NCI-H2029 (cell line): ENCODE results near the gene PARP9.
"Not testable (repeated sequence)": the region's sequence is repeated elsewhere in the genome, so short reads cannot be mapped to it uniquely, and the experiment has no call there.

ENCODE experiments used
- DNase-seq: peaks from one replicate; lab custom pipeline; 2025; lab: John Stamatoyannopoulos, UW

PARP9 gene

DNA sequence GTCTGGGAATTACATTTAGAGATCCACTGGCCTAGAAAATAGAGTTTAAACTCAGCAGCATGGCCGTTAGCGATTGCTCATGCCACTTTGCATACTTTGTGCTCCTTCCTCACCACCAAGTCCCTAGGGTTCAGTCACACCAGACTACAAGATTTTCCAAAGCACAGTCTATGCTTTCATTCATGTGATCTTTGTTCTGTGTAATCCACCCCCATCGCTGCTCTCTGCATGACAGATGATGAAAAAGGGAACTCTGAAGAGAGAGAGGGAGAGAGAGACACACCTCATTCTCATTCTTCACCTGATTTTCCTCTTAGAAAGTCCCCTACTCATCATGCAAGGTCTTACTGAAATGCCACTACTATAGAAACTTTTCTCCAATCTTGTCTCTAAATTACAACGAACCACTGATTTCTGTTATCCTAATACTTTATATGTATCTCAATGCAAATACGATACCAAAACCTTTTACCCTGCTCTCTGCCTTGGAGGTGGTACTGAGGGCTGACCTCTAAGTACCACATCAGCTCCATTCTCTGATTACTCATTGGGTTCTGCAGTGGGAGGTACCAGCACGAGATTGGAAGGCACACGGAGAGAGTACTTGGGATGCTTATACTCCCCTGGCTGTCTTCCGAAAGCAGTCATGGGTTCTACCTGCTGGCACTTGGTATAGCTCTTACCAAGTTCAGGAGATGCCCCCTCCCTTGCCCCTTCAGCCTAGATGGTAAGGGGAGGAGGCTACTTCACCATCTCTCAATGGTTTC is 12.3 kb upstream of the PARP9 start:
- DNase-seq, result no peak

DNA sequence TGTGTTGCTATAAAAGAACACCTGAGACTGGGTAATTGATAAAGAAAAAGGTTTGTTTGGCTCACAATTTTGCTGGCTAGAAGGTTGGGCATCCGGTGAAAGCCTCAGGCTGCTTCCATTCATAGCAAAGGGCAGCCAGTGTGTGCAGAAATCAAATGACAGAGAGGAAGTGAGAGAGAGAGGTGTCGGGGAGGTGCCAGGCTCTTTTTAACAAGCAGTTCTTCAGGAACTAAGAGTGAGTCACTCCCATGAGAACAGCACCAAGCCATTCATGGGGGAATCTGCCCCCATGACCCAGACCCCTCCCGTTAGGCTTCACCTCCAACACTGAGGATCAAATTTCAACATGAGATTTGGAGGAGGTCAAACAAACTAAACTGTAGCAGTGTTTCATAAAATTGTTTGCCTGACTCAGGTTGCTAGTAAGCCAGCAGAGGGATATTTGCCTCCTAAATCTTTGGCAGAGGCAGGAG is 8.9 kb upstream of the PARP9 start:
- DNase-seq, result peak; percentile 31

DNA sequence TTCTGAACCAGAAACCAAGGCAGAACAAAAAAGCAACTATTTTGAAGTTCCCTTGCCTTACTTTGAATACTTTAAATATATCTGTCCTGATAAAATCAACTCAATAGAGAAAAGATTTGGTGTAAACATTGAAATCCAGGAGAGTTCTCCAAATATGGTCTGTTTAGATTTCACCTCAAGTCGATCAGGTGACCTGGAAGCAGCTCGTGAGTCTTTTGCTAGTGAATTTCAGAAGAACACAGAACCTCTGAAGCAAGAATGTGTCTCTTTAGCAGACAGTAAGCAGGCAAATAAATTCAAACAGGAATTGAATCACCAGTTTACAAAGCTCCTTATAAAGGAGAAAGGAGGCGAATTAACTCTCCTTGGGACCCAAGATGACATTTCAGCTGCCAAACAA is 4.7 kb upstream of the PARP9 start:
- no peak for DNase-seq

DNA sequence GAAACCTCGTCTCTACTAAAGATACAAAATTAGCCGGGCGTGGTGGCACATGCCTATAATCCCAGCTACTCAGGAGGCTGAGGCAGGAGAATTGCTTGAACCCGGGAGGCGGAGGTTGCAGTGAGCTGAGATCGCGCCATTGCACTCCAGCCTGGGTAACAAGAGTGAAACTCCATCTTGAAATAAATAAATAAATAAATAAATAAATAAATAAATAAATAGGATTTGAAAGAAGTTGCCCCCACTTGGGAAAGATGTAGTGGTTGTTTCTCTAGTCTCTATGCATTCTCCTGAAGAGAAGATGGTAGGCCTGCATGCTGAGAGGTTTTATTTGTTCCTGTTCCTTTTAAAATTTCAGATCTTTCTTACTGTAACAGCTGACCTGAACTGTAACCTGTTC is 4.0 kb upstream of the PARP9 start:
- DNase-seq, result not testable (repeated sequence)

DNA sequence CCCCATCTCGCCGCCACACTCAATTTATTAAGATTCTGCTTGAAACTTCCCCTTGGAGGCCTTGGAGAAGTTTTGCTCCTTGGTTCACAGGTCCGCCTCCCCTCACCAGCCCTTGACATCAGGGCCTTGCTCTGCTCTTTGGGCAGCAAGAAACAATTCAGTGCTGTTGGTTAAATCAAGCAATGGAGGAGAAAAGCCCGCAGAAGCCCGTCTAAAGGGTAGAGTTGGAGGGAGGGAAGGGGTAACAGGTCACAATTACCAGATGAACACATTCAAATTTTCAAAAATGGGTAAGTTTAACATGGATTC is 429 bp downstream of the PARP9 start:
- DNase-seq, result no peak

DNA sequence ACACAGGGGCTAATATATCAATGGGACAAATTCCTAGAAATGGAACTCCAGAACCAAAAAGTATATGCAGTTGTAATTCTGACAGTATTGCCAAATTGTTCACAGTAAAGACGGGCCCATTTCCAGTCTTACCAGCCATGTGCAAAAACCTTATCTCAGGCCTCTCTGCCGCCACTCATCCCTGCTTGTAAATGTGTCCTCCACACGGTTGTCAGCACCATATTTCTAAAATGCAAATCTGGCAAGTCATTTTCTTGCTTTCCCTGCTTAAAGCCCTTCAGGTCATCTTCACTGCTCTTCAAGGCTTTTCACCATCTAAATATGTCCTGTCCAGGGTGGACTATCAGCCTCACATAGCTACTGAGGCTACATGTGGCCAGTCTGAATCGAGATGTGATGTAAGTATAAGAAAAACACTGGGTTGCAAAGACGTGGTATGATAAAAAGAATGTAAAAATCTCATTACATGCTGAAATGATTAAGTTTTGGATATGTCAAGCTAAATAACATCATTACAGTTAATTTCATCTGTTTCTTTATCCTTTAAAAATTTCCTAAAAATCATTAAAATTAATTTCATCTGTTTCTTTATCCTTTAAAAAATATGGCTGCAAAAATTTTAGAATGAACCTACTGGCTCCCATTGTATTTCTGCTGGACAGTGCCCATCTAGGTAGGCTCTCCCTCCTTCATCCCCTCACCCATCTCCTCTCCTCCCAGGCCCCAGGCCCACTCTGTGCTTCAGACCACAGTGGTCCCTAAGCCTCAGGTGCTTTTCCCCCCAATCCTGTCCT is 980 bp downstream of the PARP9 start:
- DNase-seq, result no peak

DNA sequence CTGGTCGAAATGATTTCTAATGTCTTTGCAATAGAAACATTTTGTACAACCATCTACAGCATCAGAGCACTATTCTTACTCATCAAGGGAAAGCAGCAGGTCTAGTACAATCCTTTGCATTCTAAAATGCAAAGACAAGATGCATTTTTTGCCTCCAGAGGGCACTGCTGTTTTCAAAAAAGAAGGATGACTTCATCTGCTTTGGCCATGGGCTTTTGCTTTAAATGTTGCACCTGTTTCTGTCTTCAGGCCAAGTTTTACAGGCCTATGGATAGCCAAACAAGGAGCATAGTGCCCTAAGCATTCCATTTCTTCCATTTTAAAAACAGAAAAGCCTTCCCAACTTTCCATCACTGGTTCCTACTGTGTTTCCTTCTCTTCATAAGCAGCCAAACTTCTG is 3.4 kb downstream of the PARP9 start:
- DNase-seq, result peak; percentile 67

DNA sequence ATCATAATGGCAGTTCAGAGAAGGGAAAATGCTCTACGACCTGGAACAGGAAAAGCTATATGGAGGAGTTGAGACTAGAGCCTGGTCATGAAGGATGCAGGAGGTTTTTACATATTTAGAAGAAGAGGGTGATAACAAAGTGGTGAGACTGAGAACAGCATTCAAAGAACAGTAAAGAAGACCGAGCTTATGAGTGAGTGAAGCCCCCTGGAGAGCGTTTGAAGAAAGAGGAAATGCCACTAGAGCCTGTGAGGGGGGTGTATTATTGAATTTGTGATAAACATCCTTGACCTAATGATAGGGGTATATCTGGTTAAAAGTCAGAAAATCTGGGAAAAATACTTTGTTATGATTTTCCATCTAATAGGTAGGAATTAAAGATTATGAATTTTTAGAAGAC is 4.2 kb downstream of the PARP9 start:
- no peak for DNase-seq

DNA sequence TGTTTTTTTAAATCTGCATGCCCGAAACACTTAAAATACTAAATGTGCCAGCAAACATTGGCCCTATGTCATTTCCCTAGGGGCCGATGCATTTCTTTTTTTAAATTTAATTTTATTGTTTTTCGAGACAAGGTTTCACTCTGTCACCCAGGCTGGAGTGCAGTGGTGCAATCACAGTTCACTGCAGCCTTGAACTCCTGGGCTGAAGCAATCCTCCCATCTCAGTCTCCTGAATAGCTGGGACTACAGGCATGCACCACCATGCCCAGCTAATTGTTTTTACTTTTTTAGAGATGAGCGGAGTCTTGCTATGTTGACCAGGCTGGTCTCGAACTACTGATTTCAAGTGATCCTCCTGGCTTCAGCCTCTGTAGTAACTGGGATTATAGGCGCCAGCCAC is 5.5 kb downstream of the PARP9 start:
- DNase-seq, result no peak

DNA sequence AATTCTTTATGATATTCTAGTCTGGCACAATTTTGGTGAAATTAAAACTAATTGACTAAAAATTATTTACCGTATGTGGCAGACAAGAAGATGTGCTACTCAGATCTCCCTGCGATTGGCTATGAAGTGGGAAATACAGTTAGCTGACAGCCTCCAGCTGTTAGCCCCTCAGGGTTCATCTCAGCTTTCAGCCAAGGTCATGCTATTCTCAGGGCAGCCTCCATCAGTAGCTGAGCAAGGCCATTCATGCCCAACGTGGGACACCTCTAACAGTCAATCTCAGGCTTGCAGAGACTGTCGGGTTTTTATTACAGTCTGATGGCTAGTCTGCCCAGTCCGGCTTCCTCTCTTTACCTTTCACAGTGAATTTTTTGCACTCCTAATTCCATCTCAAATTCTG is 6.7 kb downstream of the PARP9 start:
- no peak for DNase-seq

DNA sequence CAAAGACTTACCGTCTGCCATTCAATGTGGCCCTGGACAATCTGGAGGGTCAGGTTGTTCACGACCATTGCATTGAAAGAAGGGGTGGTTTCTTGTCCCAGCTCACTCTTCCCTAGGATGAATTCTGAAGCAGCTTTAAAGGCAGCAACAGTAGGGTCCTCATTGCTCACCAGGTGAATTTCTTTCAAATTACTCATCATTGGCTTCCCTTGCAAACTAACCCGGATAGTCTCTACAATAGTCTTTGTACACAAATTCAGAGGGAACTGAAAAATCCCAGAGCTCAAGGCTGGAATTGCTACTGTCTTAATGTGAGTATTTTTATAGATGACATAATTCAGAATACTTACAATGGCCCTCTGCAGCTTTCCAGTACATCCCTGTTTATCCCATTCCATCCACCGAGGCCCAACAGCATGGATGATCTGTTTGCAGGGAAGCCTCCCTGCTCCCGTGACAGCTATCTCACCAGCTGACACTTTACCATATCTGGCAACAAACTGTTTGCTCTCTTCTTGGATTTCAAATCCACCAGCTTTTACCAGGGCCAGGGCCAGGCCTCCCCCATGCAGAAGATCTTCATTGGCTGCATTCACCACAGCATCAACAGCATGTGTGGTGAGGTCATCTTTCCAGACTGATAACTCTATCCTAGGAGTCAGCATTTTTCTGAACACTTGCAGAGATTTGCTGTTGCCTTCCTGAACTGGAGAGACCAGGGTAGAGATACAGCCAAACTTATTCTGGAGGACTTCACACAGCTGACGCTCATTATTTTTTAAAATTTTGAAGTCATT is 8.6 kb downstream of the PARP9 start:
- DNase-seq, result no peak

DNA sequence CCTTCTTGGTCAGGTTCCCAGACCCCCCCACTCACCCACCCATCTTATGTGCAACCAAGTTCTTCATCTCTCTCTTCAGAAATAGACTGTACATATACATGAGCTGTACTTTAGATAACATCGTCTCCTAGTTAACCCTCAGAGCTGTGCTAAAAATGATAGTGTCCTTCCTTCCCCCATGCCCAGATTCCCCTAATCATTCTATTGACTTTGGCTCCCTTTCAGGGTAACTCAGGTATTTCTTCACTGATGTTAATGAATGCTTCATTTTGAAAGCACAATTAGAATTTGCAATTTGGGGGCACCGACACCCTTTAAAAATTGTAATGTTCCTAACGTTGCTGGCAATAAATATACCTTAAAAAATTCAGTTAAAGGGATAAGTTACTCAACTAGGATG is 10.9 kb downstream of the PARP9 start:
- DNase-seq, result no peak

DNA sequence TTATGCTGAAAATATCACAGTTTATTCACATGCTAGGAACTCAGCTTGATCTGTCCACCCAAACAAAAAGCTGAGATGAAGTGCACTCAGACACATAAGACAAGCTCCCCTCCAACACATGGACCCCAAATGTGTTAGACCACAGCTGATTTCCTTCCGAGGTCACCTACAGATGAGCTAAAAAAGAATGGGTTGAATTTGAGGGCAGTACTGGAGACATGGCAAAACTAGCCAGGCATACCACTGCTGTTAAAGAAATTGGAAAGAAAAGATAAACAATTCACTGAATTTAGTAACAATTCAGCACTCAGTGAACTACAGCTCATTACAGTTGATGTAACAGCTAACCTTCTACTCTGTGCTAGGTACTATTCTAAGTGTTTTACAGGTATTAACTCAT is 15.5 kb downstream of the PARP9 start:
- no peak for DNase-seq

DNA sequence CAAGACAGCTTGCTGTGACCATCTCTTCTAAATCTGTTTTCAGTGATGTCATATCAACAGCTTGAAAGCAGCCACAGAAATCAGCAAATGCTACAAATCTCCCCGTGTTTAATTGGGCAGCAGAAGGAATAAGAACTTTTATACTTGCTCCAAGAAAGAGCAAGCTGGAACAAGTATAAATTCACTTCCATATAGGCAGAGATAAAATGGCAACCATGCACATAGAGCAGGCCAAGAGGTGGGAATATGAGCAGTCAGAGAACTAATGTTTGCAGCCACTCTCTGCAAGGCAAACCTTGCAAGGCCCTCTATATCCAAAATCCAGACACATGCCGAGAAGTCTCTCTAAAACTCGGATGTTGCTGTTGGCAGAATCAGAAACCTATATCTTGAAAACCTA is 16.0 kb downstream of the PARP9 start:
- no peak for DNase-seq

DNA sequence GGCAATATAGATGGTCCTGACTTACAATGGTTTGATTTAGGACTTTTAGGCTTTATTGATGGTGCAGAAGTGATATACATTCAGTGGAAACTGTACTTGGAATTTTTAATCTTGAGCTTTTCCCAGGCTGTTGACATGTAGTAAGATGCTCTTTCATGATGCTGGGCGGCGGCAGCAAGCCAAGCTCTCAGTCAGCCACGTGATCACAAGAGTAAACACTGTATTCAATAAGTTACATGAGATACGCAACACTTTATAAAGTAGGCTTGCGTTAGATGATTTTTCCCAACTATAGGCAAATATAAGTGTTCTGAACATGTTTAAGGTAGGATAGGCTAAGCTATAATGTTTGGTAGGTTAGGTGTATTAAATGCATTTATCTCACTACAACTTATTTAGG is 17.9 kb downstream of the PARP9 start:
- DNase-seq, result no peak

DNA sequence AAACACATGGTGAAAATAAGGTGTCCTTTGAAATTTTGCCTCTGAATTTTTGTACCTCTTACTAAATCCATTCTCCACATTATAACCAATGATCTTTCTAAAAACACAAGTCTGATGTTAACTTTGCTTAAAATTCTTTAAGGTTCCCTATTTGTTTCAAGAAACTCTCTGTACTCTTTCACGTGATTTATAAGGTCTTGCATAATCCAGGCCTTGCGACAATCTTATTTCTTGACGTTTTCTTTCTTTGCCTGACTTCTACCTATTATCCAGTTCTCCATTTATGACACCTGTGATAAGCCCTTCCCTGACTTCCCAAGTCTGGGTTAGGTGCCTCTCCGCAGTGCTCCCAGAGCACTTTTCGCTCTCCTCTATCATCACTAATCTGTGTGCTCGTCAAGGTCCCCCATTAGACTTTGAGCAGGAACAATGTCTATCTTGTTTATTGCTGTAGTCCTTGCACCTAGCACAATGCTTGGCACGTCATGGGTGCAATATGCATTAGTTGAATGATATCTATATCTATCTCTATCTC is 25.1 kb downstream of the PARP9 start:
- DNase-seq, result no peak

DNA sequence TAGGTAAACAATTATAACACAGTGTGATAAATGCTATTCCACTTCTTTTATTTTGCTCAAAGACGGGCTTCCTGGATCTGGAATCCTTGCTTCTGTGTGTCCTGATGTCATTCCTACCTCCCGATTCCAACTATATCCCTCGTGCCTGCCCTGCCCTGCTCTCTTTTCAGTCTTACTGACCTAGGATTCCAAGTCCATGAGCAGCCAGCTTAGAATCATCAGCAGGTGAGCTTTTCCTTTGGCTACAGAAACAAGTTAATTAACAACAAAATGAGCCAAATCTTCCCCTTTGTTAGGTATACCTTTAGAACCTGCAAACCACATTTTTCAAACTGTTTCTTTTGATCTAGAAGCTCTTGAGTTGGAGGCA is 27.5 kb downstream of the PARP9 start:
- no peak for DNase-seq

DNA sequence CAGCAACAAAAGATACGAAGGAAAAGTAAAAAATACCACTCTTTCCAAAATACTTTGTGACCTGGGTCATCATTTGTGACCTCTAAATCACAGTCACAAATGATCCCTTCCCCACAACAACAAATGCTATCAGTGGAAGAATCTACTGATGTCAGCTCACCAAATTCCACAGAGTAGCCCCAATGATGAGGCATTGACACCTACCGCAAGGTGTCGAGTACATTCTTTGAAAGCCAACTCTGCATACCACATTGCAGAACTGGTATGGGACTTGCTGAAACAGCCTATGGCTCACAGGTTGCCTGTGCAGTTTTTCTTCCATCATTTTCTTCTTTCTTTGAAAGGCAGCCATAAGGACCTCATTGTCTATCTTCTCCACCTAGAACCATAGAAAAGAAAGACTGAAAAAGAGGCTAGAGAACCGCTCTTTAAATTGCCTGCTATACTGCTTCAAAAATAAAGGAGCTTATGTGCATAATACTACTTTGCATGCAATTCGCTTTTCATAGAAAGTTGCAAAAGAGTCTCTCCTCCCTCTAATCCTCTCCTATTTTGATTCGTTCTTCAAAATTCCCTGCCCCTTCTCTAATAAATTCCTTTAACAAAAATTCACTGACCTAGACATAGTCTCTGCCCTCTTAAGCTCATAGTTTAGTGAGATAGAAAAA is 28.0 kb downstream of the PARP9 start:
- DNase-seq, result no peak

DNA sequence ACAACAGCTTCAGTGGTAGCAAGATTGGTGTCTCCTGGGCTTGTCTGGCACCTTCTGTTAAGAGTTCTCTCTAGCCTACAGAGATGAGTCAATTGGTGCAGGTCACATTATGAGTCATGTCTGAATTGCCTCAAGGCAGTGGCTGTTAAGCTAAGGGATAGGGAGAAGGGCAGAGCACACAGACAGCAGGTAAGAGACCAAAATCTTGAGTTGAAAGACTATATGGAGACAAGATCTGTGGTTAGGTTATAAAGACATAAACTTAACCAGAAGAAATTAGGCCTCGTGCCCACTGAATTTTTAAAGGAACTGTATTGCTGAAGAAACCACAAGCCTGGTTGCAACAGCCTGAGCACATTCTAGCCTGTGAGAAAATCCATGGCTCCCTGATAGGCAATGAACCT is 30.2 kb downstream of the PARP9 start:
- DNase-seq, result no peak

DNA sequence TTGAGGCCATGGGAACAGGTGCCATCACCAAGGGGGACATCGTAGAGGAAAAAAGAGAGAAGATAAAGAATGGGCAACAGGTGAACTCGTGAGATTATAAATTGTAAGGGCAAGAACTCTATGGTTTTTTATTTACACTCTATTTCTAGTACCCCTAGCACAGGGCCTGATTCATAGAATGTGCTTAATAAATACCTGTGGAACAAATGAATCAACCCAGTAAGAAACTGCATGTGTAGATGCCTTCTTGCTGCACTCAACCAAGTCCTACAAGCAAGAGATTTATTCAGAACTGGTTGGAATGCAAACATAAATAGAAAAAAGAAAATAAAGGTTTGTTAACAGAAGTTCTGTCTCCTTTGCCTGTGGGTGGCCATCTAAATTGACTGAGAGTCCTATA is 30.6 kb downstream of the PARP9 start:
- DNase-seq, result no peak

DNA sequence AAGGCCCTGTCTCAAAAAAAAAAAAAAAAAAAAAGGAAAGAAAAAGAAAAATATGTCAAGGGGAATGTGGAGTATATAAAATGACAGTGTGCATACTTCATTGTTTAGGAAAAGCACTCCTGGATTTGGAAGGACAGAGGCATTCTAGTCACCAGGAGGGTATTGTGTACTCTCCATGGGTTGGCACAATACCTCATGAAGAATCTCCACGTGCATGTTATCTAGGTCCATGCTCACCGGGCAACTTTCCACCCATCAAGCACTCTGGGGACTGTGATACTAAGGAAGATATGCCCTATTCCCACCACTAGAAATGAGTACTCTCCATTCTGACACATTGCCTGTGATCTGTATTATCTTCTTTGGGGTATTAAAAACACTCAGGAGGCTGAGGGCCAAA is 33.9 kb downstream of the PARP9 start:
- DNase-seq, result no peak

DNA sequence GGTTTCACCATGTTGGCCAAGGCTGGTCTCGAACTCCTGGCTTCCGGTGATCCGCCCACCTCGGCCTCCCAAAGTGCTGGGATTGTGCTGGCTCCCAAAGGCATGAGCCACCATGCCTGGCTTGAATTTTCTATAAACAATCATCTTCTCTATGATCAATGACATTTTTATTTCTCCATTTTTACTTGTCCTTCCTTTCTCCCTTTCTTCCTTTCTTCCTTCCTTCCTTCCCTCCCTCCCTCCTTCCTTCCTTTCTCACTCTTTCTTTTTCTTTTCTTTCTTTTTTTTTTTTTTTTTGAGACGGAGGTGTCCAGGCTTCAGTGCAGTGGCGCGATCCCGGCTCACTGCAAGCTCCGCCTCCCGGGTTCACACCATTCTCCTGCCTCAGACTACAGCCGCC is 40.8 kb downstream of the PARP9 start:
- DNase-seq, result no peak
